GM19395 (cell line): Measurements from ENCODE around the gene MAP1LC3B.

Source experiments
- ATAC-seq: cut with Tn5 transposase; IDR thresholded peaks from one replicate; pipeline ENCODE4 v1.9.1; 2021; ENCODE audit warnings: mild to moderate bottlenecking, moderate library complexity; ENCODE audit not compliant: unreplicated experiment

Gene MAP1LC3B

GRCh38 chr16:87425941-87426340 lies 33.8 kb downstream of the MAP1LC3B start:
- no peak for ATAC-seq

GRCh38 chr16:87426423-87427215 lies 34.5 kb downstream of the MAP1LC3B start:
- ATAC-seq: no peak

GRCh38 chr16:87431926-87432325 lies 39.8 kb downstream of the MAP1LC3B start:
- no peak for ATAC-seq

- ATAC-seq: no peak
These were observed 40.3 kb downstream of the MAP1LC3B start for GRCh38 chr16:87432330-87432915.

GRCh38 chr16:87434146-87434667 lies 42.1 kb downstream of the MAP1LC3B start:
- no peak for ATAC-seq

GRCh38 chr16:87435372-87436224 lies 43.5 kb downstream of the MAP1LC3B start:
- ATAC-seq: no peak

GRCh38 chr16:87436225-87437172 lies 44.4 kb downstream of the MAP1LC3B start:
- no peak for ATAC-seq

- ATAC-seq: no peak
These were observed 45.2 kb downstream of the MAP1LC3B start for GRCh38 chr16:87437327-87437726.

GRCh38 chr16:87437911-87438610 lies 45.9 kb downstream of the MAP1LC3B start:
- ATAC-seq: no peak

GRCh38 chr16:87438611-87438985 lies 46.5 kb downstream of the MAP1LC3B start:
- no peak for ATAC-seq

GRCh38 chr16:87439926-87440325 lies 47.8 kb downstream of the MAP1LC3B start:
- no peak for ATAC-seq

GRCh38 chr16:87441886-87442580 lies 49.9 kb downstream of the MAP1LC3B start:
- no peak for ATAC-seq

GRCh38 chr16:87442581-87442966 lies 50.4 kb downstream of the MAP1LC3B start:
- no peak for ATAC-seq

GRCh38 chr16:87443016-87443415 lies 50.9 kb downstream of the MAP1LC3B start:
- ATAC-seq: no peak

GRCh38 chr16:87443964-87444363 lies 51.8 kb downstream of the MAP1LC3B start:
- ATAC-seq: no peak

- no peak for ATAC-seq
These were observed 53.4 kb downstream of the MAP1LC3B start for GRCh38 chr16:87445486-87445885.

- no peak for ATAC-seq
These were observed 54.3 kb downstream of the MAP1LC3B start for GRCh38 chr16:87446479-87446878.

- no peak for ATAC-seq
These were observed 55.2 kb downstream of the MAP1LC3B start for GRCh38 chr16:87447323-87447722.

GRCh38 chr16:87448866-87449265 lies 56.7 kb downstream of the MAP1LC3B start:
- ATAC-seq: no peak
